Upper lobe of left lung (tissue), 6 donors: ENCODE results near the gene ZNF608. TPM values are rescaled to one million over a fixed set of nuclear protein-coding genes. Genes with fewer than 3 reads are reported as not detected.

Experiments used
- ATAC-seq, 2 donors: fragments of 200-7000 bp; cut with Tn5 transposase; one replicate each; pipeline ENCODE4 v1.9.1; 2022; ENCODE audit warnings: mild to moderate bottlenecking in 2 of 2, moderate library complexity in 2 of 2; ENCODE audit not compliant: low FRiP score in 2 of 2
- DNase-seq, 2 donors: peaks; one replicate each; pipeline ENCODE4 v3.0.0-alpha.2; 2019 to 2020
- H3K27ac ChIP-seq, 4 donors: fragments of 200-600 bp; sonication (generic); one replicate each; pipeline ENCODE4 v1.5.1; 2016 to 2019
- H3K27me3 ChIP-seq, 4 donors: fragments of 200-600 bp; sonication (generic); one replicate each; pipeline ENCODE4 v1.5.1; 2017 to 2019
- H3K36me3 ChIP-seq, 4 donors: fragments of 200-600 bp; sonication (generic); one replicate each; pipeline ENCODE4 v1.5.1; 2016 to 2019
- H3K4me1 ChIP-seq, 4 donors: fragments of 200-600 bp; sonication (generic); one replicate each; pipeline ENCODE4 v1.5.1; 2018 to 2019
- H3K4me3 ChIP-seq, 4 donors: fragments of 200-600 bp; sonication (generic); one replicate each; pipeline ENCODE4 v1.5.1; 2017 to 2019; ENCODE audit warnings: mild to moderate bottlenecking in 2 of 4, moderate library complexity in 1 of 4
- H3K9me3 ChIP-seq, 4 donors: fragments of 200-600 bp; sonication (generic); one replicate each; pipeline ENCODE4 v1.5.1; 2018 to 2019
- EP300 ChIP-seq, 4 donors: sonication (generic); formaldehyde crosslinking; IDR thresholded peaks; one replicate each; pipeline ENCODE4 v1.5.1; 2017; ENCODE audit warnings: antibody characterized with exemption in 4 of 4, control low read depth in 2 of 4
- POLR2A ChIP-seq, 4 donors: fragments of 450-650 bp; IDR thresholded peaks; one replicate each; pipeline ENCODE4 v1.5.1; 2016 to 2017; ENCODE audit warnings: antibody characterized with exemption in 4 of 4, mild to moderate bottlenecking in 2 of 4
- POLR2AphosphoS5 ChIP-seq, 2 donors: sonication (generic); formaldehyde crosslinking; IDR thresholded peaks; one replicate each; pipeline ENCODE4 v1.5.1; 2017; ENCODE audit warnings: antibody characterized with exemption in 2 of 2
- WGBS, 2 donors: methylation state at CpG; one replicate each; pipeline ENCODE4 v1.1.5; 2017 to 2018; 5-methylcytosine and 5-hydroxymethylcytosine counted together
- total RNA-seq, 6 donors: library from RNA; depleted of rRNA in 4 of 6; stranded (reverse); fragments of >200 nt in 4 of 6; gene quantifications; one replicate each; pipeline versions ENCODE4 v1.1.0 to v1.2.1, GENCODE V29; 2016 to 2021
- TF ChIP-seq, protein P1 (sequence below), 6 experiments: fragments of 450-650 bp in 4 of 6; fragments of 200-600 bp in 2 of 6; sonication (generic) in 2 of 6; IDR thresholded peaks; one replicate each; pipeline ENCODE4 v1.5.1; 2016 to 2019; ENCODE audit warnings: antibody characterized with exemption in 6 of 6
- donor health status: DM: no; HTN: no; CAD: no; lungs with moderate emphysema.
- donor health status: DM: no; HTN: yes; CAD: no; lungs with severe emphysema.

ZNF608 gene
- total RNA-seq, 6 donors from 2014 or later, result 21.8 to 54.9 (median 41.7) TPM

DNA sequence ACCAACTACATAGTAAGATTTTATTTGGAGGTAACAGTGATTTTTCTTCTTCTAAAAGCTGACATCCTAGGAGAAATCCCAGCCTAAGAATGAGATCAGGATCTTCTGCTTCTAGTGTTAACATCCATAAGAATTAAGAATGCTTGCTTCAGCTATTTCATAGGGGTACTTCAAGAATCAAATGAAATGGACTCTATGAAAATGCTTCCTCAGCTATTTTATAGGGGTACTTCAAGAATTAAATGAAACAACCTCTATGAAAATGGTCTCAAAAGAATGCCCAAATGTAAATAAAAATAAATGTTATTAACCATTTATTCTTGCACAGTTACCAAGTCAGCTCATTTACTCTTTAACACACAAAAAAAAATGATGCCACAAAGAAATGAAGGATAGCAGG lies 31.5 kb downstream of the ZNF608 start:
- no peak overlapping the region for H3K4me3 ChIP-seq
- H3K27ac ChIP-seq, result no peak overlapping the region
- no peaks in the 10 kb centered on the region for H3K36me3 ChIP-seq
- no peaks in the 10 kb centered on the region for H3K27me3 ChIP-seq
- no peaks in the 10 kb centered on the region for H3K9me3 ChIP-seq
- TF ChIP-seq EP300 (IDR thresholded peaks at IDR 0.05), result no peak
- no peak for TF ChIP-seq POLR2A (IDR thresholded peaks at IDR 0.05)
- TF ChIP-seq, protein P1, sequence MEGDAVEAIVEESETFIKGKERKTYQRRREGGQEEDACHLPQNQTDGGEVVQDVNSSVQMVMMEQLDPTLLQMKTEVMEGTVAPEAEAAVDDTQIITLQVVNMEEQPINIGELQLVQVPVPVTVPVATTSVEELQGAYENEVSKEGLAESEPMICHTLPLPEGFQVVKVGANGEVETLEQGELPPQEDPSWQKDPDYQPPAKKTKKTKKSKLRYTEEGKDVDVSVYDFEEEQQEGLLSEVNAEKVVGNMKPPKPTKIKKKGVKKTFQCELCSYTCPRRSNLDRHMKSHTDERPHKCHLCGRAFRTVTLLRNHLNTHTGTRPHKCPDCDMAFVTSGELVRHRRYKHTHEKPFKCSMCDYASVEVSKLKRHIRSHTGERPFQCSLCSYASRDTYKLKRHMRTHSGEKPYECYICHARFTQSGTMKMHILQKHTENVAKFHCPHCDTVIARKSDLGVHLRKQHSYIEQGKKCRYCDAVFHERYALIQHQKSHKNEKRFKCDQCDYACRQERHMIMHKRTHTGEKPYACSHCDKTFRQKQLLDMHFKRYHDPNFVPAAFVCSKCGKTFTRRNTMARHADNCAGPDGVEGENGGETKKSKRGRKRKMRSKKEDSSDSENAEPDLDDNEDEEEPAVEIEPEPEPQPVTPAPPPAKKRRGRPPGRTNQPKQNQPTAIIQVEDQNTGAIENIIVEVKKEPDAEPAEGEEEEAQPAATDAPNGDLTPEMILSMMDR (IDR thresholded peaks at IDR 0.05), result no peak
- no peak for TF ChIP-seq POLR2AphosphoS5 (IDR thresholded peaks at IDR 0.05)
- DNase-seq (no peak), ATAC-seq (no peak)
- H3K4me1 ChIP-seq, result peaks cover 12 to 43% (median 34%) of the 10 kb centered on the region in 4 donors

DNA sequence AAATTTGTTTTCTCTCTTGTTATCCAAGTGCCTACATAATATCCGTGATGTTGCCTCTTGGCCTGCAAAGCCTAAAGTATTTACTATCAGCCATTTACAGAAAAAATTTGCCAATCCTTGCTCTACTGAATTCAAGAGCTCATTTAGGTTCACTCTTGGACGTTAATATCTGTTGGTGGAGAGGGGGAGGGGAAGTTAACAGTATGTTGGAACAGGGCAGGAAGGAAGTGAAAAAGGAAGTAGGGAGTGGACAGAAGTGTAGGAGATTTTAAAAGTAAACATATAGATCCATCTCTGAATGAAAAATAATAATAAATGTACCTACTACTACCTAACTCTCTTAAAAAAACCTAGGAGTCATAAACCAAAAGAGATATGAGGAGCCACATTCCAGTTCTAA lies 32.8 kb downstream of the ZNF608 start:
- no peaks in the 10 kb centered on the region for H3K9me3 ChIP-seq
- DNase-seq (no peak), ATAC-seq (no peak)
- no peaks in the 10 kb centered on the region for H3K27me3 ChIP-seq
- no peak overlapping the region for H3K4me3 ChIP-seq
- no peaks in the 10 kb centered on the region for H3K36me3 ChIP-seq
- WGBS, 2 donors, result 42 to 44% methylated on average over 2 of the region's 2 CpGs
- H3K27ac ChIP-seq, result peak overlapping the region in 1 of 4 donors; percentile 0
- H3K4me1 ChIP-seq, result peaks cover 9 to 35% (median 26%) of the 10 kb centered on the region in 4 donors
- no peak for TF ChIP-seq EP300 (IDR thresholded peaks at IDR 0.05)
- no peak for TF ChIP-seq POLR2A (IDR thresholded peaks at IDR 0.05)

DNA sequence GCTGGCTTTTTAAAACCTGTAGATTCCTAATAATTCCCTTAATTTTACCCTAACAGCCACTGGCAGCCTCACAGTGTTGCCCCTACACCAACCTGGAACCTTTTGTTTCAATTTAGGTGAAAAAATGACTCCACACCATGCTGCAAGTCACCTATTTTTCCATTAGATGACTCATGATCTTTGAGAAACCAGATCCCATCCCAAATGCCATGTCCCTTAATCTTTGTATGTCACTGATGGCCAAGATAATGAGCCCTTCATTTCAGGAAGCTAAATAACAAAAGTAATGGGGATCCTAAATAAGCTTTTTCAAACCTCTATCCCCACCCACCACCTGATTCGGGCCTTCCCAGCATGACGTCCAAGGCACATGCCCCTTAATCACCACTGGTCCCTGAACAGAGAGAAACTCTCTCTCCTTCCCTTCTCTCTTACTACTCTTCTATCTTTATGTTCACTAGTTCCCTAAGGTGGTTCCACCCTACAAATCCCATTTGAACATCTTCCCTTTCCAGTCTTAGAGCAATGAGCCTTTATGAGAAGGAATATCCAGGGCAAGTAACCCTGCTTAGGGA lies 33.6 kb downstream of the ZNF608 start:
- ATAC-seq (no peak), DNase-seq (no peak)
- TF ChIP-seq POLR2A (IDR thresholded peaks at IDR 0.05) (no peak), EP300 (IDR thresholded peaks at IDR 0.05) (no peak), POLR2AphosphoS5 (IDR thresholded peaks at IDR 0.05) (no peak)
- Histone ChIP-seq H3K27me3 (no peaks in the 10 kb centered on the region), H3K27ac (peak overlapping the region in 1 of 4 donors; percentile 0), H3K9me3 (no peaks in the 10 kb centered on the region), H3K4me3 (no peak overlapping the region), H3K36me3 (no peaks in the 10 kb centered on the region), H3K4me1 (peaks cover 4 to 36% (median 23%) of the 10 kb centered on the region in 4 donors)
- WGBS, 2 donors, result 80 to 85% methylated on average over 2 of the region's 2 CpGs

DNA sequence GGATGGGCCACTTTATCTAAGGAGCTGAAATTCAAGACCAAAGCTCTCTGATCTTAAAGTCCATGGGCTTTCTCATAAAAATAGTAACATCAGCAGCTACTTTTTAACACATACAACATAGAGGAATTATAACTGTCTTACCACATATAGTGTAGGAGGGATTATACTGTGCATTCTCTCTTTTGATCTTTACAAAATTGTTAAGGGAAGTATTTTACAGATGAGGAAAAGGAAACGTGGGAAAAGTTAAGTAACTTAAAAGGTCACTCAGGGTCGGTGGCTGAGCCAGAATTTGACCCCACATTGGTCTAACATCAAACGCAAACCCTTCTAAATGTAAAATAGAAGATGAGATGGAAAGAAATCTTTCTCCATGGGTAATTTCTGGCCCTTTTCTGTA lies 38.4 kb downstream of the ZNF608 start:
- Histone ChIP-seq H3K36me3 (no peaks in the 10 kb centered on the region), H3K27me3 (no peaks in the 10 kb centered on the region), H3K4me1 (peaks cover 19 to 56% (median 35%) of the 10 kb centered on the region in 4 donors), H3K4me3 (no peak overlapping the region), H3K27ac (peak overlapping the region in 1 of 4 donors; percentile 9), H3K9me3 (no peaks in the 10 kb centered on the region)
- TF ChIP-seq POLR2AphosphoS5 (IDR thresholded peaks at IDR 0.05), result no peak
- TF ChIP-seq EP300 (IDR thresholded peaks at IDR 0.05), result no peak
- TF ChIP-seq, protein P1 (IDR thresholded peaks at IDR 0.05), result no peak
- no peak for TF ChIP-seq POLR2A (IDR thresholded peaks at IDR 0.05)
- ATAC-seq, result no peak
- WGBS, 2 donors, result 34 to 41% methylated on average over 3 of the region's 3 CpGs
- DNase-seq, result no peak

DNA sequence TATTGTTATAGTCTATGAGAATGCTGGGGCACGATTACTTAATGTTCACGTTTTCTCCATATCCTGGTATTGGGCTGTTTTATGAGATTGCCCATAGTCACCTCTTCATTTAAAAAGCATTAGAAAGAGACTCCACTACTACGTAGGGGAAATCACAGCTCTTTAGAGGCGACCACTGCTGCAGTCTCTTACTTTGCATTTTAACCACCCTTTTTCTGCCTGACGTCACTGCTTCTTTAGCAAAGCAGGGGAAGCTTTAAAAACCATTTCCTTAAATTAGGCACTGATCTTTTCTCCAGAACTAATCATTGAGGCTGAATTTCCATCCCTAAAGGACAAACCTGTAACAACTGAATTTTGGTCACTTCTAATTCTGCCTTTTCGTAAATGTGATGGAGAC lies 38.9 kb downstream of the ZNF608 start:
- peaks cover 20 to 55% (median 34%) of the 10 kb centered on the region in 4 donors for H3K4me1 ChIP-seq
- H3K27me3 ChIP-seq, result no peaks in the 10 kb centered on the region
- peak overlapping the region in 2 of 4 donors; percentile 10 to 15 for H3K4me3 ChIP-seq
- DNase-seq, result no peak
- TF ChIP-seq, protein P1 (IDR thresholded peaks at IDR 0.05), result no peak
- no peak for TF ChIP-seq POLR2AphosphoS5 (IDR thresholded peaks at IDR 0.05)
- no peak for TF ChIP-seq EP300 (IDR thresholded peaks at IDR 0.05)
- no peak for TF ChIP-seq POLR2A (IDR thresholded peaks at IDR 0.05)
- no peaks in the 10 kb centered on the region for H3K9me3 ChIP-seq
- no peaks in the 10 kb centered on the region for H3K36me3 ChIP-seq
- WGBS, 2 donors, result 37 to 52% methylated on average over 6 of the region's 6 CpGs
- H3K27ac ChIP-seq, result peak overlapping the region in 3 of 4 donors; percentile 9 to 53 (median 48)
- ATAC-seq, result no peak
